DOHH2 (cell line): Measurements from ENCODE around the gene SLC9A8.

Source experiments
- H3F3A ChIP-seq: fragments of 200-600 bp; sonication (generic), shearing (Covaris generic); 2 replicates; pipeline ENCODE4 v1.6.0; 2016; ENCODE audit warnings: antibody characterized with exemption, mild to moderate bottlenecking; ENCODE audit not compliant: control insufficient read depth, insufficient read depth
- H3K27ac ChIP-seq: fragments of 200-600 bp; sonication (generic); 2 replicates; pipeline ENCODE4 v1.5.1; 2014; ENCODE audit warnings: low read depth, mild to moderate bottlenecking, low read length, moderate library complexity
- H3K27me3 ChIP-seq: fragments of 200-600 bp; sonication (generic); 2 replicates; pipeline ENCODE4 v1.6.1; 2014; ENCODE audit warnings: mild to moderate bottlenecking, low read length, mixed read lengths; ENCODE audit not compliant: control insufficient read depth
- H3K36me3 ChIP-seq: fragments of 200-600 bp; sonication (generic); 2 replicates; pipeline ENCODE4 v1.6.1; 2014; ENCODE audit warnings: mild to moderate bottlenecking, low read length, moderate library complexity, mixed read lengths; ENCODE audit not compliant: control insufficient read depth
- H3K4me1 ChIP-seq: fragments of 200-600 bp; sonication (generic); 2 replicates; pipeline ENCODE4 v1.6.1; 2014; ENCODE audit warnings: mild to moderate bottlenecking, low read length, mixed read lengths; ENCODE audit not compliant: control insufficient read depth
- H3K4me2 ChIP-seq: fragments of 200-600 bp; sonication (generic); 2 replicates; pipeline ENCODE4 v1.6.0; 2014; ENCODE audit warnings: mild to moderate bottlenecking, low read length, moderate library complexity
- H3K4me3 ChIP-seq: fragments of 200-600 bp; sonication (generic); 2 replicates; pipeline ENCODE4 v1.5.1; 2014; ENCODE audit warnings: mild to moderate bottlenecking, low read length, mixed read lengths
- H3K79me2 ChIP-seq: fragments of 200-600 bp; sonication (generic); 2 replicates; pipeline ENCODE4 v1.6.1; 2014; ENCODE audit warnings: mild to moderate bottlenecking, low read length, mixed read lengths; ENCODE audit not compliant: control insufficient read depth
- H3K9me2 ChIP-seq: fragments of 200-600 bp; sonication (generic); replicated peaks from 2 replicates; pipeline ENCODE4 v1.6.1; 2014; ENCODE audit warnings: mild to moderate bottlenecking, low read length, mixed read lengths; ENCODE audit not compliant: control insufficient read depth
- H3K9me3 ChIP-seq: fragments of 200-600 bp; sonication (generic); 2 replicates; pipeline ENCODE4 v1.6.1; 2014; ENCODE audit warnings: antibody characterized with exemption, low read length, mixed read lengths; ENCODE audit not compliant: control insufficient read depth, insufficient read depth
- H4K20me1 ChIP-seq: fragments of 200-600 bp; sonication (generic); 2 replicates; pipeline ENCODE4 v1.6.0; 2014; ENCODE audit warnings: low read depth, mild to moderate bottlenecking, antibody characterized with exemption, low read length, moderate library complexity; ENCODE audit not compliant: control insufficient read depth, insufficient read depth
- CTCF ChIP-seq: fragments of 200-600 bp; sonication (generic); IDR thresholded peaks from one replicate; pipeline ENCODE4 v1.5.1; 2014; ENCODE audit warnings: antibody characterized with exemption, mild to moderate bottlenecking, low read depth, low read length; ENCODE audit not compliant: poor library complexity, severe bottlenecking
- EZH2phosphoT487 ChIP-seq: fragments of 200-600 bp; sonication (generic); IDR thresholded peaks from 2 replicates; pipeline ENCODE4 v1.6.1; 2017; ENCODE audit warnings: borderline replicate concordance, mild to moderate bottlenecking, antibody characterized with exemption, low read length, moderate library complexity, mixed read lengths

SLC9A8 gene

GRCh38 chr20:49891476-49892110 is 79.0 kb downstream of the SLC9A8 start:
- peaks cover 14% of the 10 kb centered on the region for H3K4me1 ChIP-seq
- no peaks in the 10 kb centered on the region for H3K79me2 ChIP-seq
- H3K27me3 ChIP-seq, result no peaks in the 10 kb centered on the region
- H3K9me3 ChIP-seq, result no peaks in the 10 kb centered on the region
- no peaks in the 10 kb centered on the region for H4K20me1 ChIP-seq
- no peak overlapping the region for H3K4me3 ChIP-seq
- H3K9me2 ChIP-seq, result no peaks in the 10 kb centered on the region
- no peak overlapping the region for H3K27ac ChIP-seq
- H3F3A ChIP-seq, result peaks cover 3% of the 10 kb centered on the region; the same call in 1 of the 2 replicates
- H3K4me2 ChIP-seq, result no peak overlapping the region
- peaks cover 7% of the 10 kb centered on the region; the same call in 1 of the 2 replicates for H3K36me3 ChIP-seq
- TF ChIP-seq EZH2phosphoT487 (no peak), CTCF (no peak)

DNA sequence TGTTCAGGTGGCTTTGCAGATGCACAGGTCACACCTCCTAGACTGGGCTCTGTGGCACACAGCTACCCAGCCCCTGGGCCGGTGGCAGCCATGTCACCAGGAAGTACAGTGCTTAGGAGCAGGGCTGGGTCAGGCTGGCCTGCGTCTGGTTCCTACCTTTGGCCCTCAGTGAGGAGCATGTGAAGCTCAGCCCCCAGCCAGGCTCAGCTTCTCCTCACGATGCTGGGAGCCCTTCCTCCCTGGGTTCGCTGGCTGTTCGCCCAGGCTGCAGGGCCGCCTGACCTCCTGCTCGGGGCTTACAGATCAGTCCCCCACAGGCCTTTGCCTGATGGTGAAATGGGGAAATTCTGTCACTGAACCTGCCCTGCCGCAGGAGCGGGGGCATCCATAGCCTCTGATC is 79.6 kb downstream of the SLC9A8 start:
- Histone ChIP-seq H3K4me3 (no peak overlapping the region), H3F3A (peaks cover 3% of the 10 kb centered on the region; the same call in 1 of the 2 replicates), H3K79me2 (no peaks in the 10 kb centered on the region), H3K9me2 (no peaks in the 10 kb centered on the region), H3K4me2 (no peak overlapping the region), H3K27ac (no peak overlapping the region), H3K27me3 (no peaks in the 10 kb centered on the region), H3K9me3 (no peaks in the 10 kb centered on the region), H3K4me1 (peaks cover 14% of the 10 kb centered on the region), H4K20me1 (no peaks in the 10 kb centered on the region), H3K36me3 (peaks cover 7% of the 10 kb centered on the region; the same call in 1 of the 2 replicates)
- TF ChIP-seq CTCF, result no peak
- TF ChIP-seq EZH2phosphoT487, result no peak

DNA sequence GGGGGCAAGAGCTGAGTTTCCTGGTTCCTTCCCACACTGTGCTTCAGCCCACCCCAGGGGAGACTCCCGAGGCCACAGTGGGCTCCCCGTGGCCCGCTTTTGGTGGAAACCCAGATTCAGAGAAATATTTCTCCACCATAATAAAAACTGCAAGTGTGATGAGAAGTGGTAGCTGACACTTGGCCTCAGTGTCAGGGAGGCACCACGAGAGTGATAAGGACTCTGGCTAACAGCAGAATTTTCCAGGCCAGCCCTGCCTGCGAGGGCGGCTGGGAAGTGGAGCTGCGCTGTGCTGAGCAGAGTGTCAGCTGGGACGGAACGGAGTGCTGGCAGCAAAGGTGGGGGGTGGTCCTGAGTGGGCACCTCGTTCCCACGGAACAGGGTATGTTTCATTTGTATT is 80.2 kb downstream of the SLC9A8 start:
- H3K4me2 ChIP-seq, result no peak overlapping the region
- TF ChIP-seq EZH2phosphoT487, result no peak
- no peak for TF ChIP-seq CTCF

More for the DNA sequence above, 80.2 kb downstream of the SLC9A8 start:
- H3K27me3 ChIP-seq, result no peaks in the 10 kb centered on the region
- H3K27ac ChIP-seq, result no peak overlapping the region
- no peaks in the 10 kb centered on the region for H3K9me3 ChIP-seq
- peaks cover 7% of the 10 kb centered on the region; the same call in 1 of the 2 replicates for H3K36me3 ChIP-seq
- peaks cover 3% of the 10 kb centered on the region; the same call in 1 of the 2 replicates for H3F3A ChIP-seq
- no peaks in the 10 kb centered on the region for H3K9me2 ChIP-seq
- no peaks in the 10 kb centered on the region for H4K20me1 ChIP-seq
- H3K79me2 ChIP-seq, result no peaks in the 10 kb centered on the region
- peaks cover 14% of the 10 kb centered on the region for H3K4me1 ChIP-seq
- no peak overlapping the region for H3K4me3 ChIP-seq
